GM12891 (cell line): Measurements from ENCODE around the gene OR52I1.

Source experiments
- PAX5 ChIP-seq: IDR thresholded peaks from 2 replicates; pipeline ENCODE4 v1.6.1; 2011; ENCODE audit warnings: low read length, moderate library complexity, mild to moderate bottlenecking; ENCODE audit not compliant: insufficient read depth, severe bottlenecking
- POLR2A ChIP-seq: IDR thresholded peaks from 2 replicates; pipeline ENCODE4 v1.6.1; 2011; ENCODE audit warnings: low read depth, low read length, control low read depth
- POLR2AphosphoS5 ChIP-seq: IDR thresholded peaks from 2 replicates; pipeline ENCODE4 v1.6.1; 2011; ENCODE audit warnings: low read depth, low read length, control low read depth
- SPI1 ChIP-seq: IDR thresholded peaks from 2 replicates; pipeline ENCODE4 v1.6.1; 2011; ENCODE audit warnings: low read depth, low read length, control low read depth

DNA sequence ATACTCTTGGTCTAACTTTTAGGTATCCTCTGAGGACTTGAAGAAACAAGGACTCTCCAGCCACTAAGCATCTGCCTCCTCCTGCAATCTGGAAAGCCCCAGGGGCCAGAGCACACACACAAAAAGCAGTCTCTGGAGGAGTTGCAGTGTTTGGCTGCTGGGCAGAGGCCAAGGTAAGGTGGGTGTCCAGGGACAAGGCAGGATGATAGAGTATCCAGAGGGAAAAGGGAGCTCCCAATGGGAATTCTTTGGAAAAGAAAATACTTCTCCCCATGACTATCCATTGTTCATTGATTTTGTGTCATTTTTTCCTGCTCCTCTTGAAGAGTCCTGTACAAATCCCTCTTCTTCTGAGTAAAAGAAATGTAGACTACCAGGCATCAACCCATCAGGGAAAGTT is 12.4 kb upstream of the OR52I1 start, which contains the start of gene OR52I2:
- TF ChIP-seq PAX5 (no peak), POLR2A (no peak), SPI1 (no peak), POLR2AphosphoS5 (no peak)
